HepG2 (cell line): Measurements from ENCODE around the gene PNMA8C. TPM values are rescaled to one million over a fixed set of nuclear protein-coding genes. Genes with fewer than 3 reads are reported as not detected.

Experiments used
- CREB1 ChIP-seq, 2 experiments: fragments of 450-650 bp in 1 of 2; IDR thresholded peaks; 2 replicates each; pipeline ENCODE4 v1.6.1; 2016 to 2017; ENCODE audit warnings: control low read depth in 1 of 2, mild to moderate bottlenecking in 1 of 2, missing compliant biosample characterization in 1 of 2, missing genetic modification characterization in 1 of 2
- E2F5 ChIP-seq: sonication (generic); formaldehyde crosslinking; conservative IDR thresholded peaks from 2 replicates; pipeline ENCODE4 v1.4.0; 2020; ENCODE audit warnings: missing genetic modification reagents
- HHEX ChIP-seq: IDR thresholded peaks from 2 replicates; pipeline ENCODE4 v1.6.1; 2016; ENCODE audit warnings: control low read depth
- HNF4G ChIP-seq, 2 experiments: sonication (generic) in 1 of 2; formaldehyde crosslinking in 1 of 2; IDR thresholded peaks; 2 replicates each; pipeline versions ENCODE4 v1.4.0 to v1.6.1; 2011 to 2020; ENCODE audit warnings: borderline replicate concordance in 2 of 2, low read depth in 2 of 2, mild to moderate bottlenecking in 2 of 2, low read length in 1 of 2, missing genetic modification reagents in 1 of 2, moderate library complexity in 1 of 2
- KAT7 ChIP-seq: IDR thresholded peaks from 2 replicates; pipeline ENCODE4 v1.6.1; 2018; ENCODE audit warnings: borderline replicate concordance, missing compliant biosample characterization
- KDM1A ChIP-seq: IDR thresholded peaks from 2 replicates; pipeline ENCODE4 v1.6.1; 2016; ENCODE audit warnings: missing compliant biosample characterization
- MAFG ChIP-seq: sonication (generic); formaldehyde crosslinking; IDR thresholded peaks from 2 replicates; pipeline ENCODE4 v1.5.1; 2020; ENCODE audit warnings: mild to moderate bottlenecking, missing genetic modification reagents
- MED1 ChIP-seq: sonication (generic); formaldehyde crosslinking; IDR thresholded peaks from 2 replicates; pipeline ENCODE4 v1.4.0; 2020; ENCODE audit warnings: missing genetic modification reagents
- RARA ChIP-seq: IDR thresholded peaks from 2 replicates; pipeline ENCODE4 v1.6.1; 2016; ENCODE audit warnings: missing genetic modification reagents, missing compliant biosample characterization
- RFXAP ChIP-seq: sonication (generic); formaldehyde crosslinking; IDR thresholded peaks from 2 replicates; pipeline ENCODE4 v1.4.0; 2020; ENCODE audit warnings: missing genetic modification reagents, borderline replicate concordance
- SMARCE1 ChIP-seq: fragments of 450-650 bp; IDR thresholded peaks from 2 replicates; pipeline ENCODE4 v1.6.1; 2017; ENCODE audit warnings: borderline replicate concordance
- SP4 ChIP-seq: sonication (generic); formaldehyde crosslinking; IDR thresholded peaks from 2 replicates; pipeline ENCODE4 v1.8.1; 2023; ENCODE audit warnings: mild to moderate bottlenecking, missing genetic modification reagents
- SSRP1 ChIP-seq: IDR thresholded peaks from 2 replicates; pipeline ENCODE4 v1.6.1; 2016; ENCODE audit warnings: control low read depth
- TGIF2 ChIP-seq: IDR thresholded peaks from 2 replicates; pipeline ENCODE4 v1.6.1; 2016; ENCODE audit warnings: control low read depth, missing compliant biosample characterization
- YEATS4 ChIP-seq: sonication (generic); formaldehyde crosslinking; IDR thresholded peaks from 2 replicates; pipeline ENCODE4 v1.4.0; 2020; ENCODE audit warnings: missing genetic modification reagents, borderline replicate concordance
- ZBTB4 ChIP-seq: sonication (generic); formaldehyde crosslinking; IDR thresholded peaks from 2 replicates; pipeline ENCODE4 v1.4.0; 2020; ENCODE audit warnings: missing genetic modification reagents, mild to moderate bottlenecking, borderline replicate concordance
- ZFP90 ChIP-seq: sonication (generic); formaldehyde crosslinking; IDR thresholded peaks from 2 replicates; pipeline ENCODE4 v1.8.0; 2022; ENCODE audit warnings: missing genetic modification reagents, mild to moderate bottlenecking, inconsistent platforms, borderline replicate concordance
- ZMYM2 ChIP-seq: sonication (generic); formaldehyde crosslinking; IDR thresholded peaks from 2 replicates; pipeline ENCODE4 v1.8.0; 2022; ENCODE audit warnings: mild to moderate bottlenecking, missing genetic modification reagents
- ZUFSP ChIP-seq: sonication (generic); formaldehyde crosslinking; IDR thresholded peaks from 2 replicates; pipeline ENCODE4 v1.9.0; 2021; ENCODE audit warnings: missing genetic modification reagents, mild to moderate bottlenecking, borderline replicate concordance
- polyA plus RNA-seq, 8 experiments: library from polyadenylated mRNA; depleted of rRNA in 3 of 8; stranded (reverse) in 7 of 8; unstranded in 1 of 8; fragments of >200 nt; fragmentation: Illumina TruSeq in 4 of 8; extraction: Trizol in 4 of 8; gene quantifications; 2 replicates each; pipeline versions ENCODE4 v1.2.1 to v1.2.3, GENCODE V29; 2011 to 2016; ENCODE audit warnings: low read depth in 4 of 8, missing spikeins in 1 of 8, mixed read lengths in 1 of 8; ENCODE audit not compliant: insufficient read depth in 1 of 8
- total RNA-seq, 5 experiments: library from RNA; depleted of rRNA; stranded (reverse); fragments of >200 nt; fragmentation: Illumina TruSeq; extraction: Trizol; gene quantifications; 2 replicates each; pipeline ENCODE4 v1.2.3, GENCODE V29; 2016; ENCODE audit warnings: low read depth in 1 of 5
- TF ChIP-seq, protein P1 (sequence below): IDR thresholded peaks from 2 replicates; pipeline ENCODE4 v1.6.1; 2018; ENCODE audit warnings: missing genetic modification reagents, mild to moderate bottlenecking, missing compliant biosample characterization
- TF ChIP-seq, protein P2 (sequence below): sonication (generic); formaldehyde crosslinking; IDR thresholded peaks from 2 replicates; pipeline ENCODE4 v1.4.0; 2020; ENCODE audit warnings: missing genetic modification reagents, mild to moderate bottlenecking, borderline replicate concordance

The PNMA8C gene
- total and polyA plus RNA-seq, 2 of the 13 experiments (the other 11 are each of a cell fraction or from before 2014, with no cell fraction given): not detected

DNA sequence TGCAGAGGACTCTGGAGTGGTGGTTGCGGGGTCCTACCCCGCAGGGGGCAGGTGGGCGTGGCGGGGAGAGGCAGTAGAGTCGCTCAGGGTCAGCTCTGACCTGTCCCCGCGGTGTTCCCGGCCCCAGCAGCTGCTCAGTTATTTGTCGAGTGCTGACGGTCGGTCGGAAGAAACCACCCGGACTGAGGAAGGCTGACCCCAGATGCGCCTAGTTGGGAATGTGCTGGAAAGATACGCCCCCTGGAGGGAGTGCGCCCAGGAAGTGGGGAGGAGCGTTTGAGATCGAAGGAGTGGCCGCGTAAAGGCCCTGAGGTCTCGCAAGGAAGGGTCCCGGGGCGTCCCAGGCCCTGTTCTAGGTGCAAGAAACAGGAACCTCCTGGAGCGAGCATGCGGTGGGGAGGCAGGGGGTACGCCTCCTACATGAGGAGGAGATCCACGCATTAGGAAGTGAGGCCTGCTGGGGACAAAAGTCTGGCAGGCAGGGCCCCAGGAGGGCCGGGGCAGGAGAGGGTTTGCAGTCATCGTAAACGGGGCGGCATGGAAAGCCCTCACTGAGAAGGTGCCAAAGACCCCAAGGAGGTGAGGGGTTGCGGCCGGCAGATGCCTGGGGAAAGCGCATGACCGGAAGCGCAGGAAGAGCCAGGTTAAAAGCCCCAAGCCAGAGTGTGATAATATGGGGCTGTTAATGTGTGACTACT is 24.5 kb downstream of the PNMA8C start (continued):
- TF ChIP-seq ZBTB4 (CRISPR knock-in tag) (peak; percentile 39; the same call in 1 of the 2 replicates), YEATS4 (peak; percentile 93), KAT7 (no peak), MAFG (CRISPR knock-in tag) (no peak), TGIF2 (CRISPR knock-in tag) (0 out of 2 replicates have a peak, but pooled peaks have one; percentile 42), MED1 (CRISPR knock-in tag) (peak; percentile 66), CREB1 (IDR thresholded peaks at IDR 0.05) (no peak), CREB1 (CRISPR knock-in tag; IDR thresholded peaks at IDR 0.05) (no peak), RARA (CRISPR knock-in tag) (0 out of 2 replicates have a peak, but pooled peaks have one; percentile 18), SSRP1 (CRISPR knock-in tag) (0 out of 2 replicates have a peak, but pooled peaks have one; percentile 35), HNF4G (IDR thresholded peaks at IDR 0.05; ENCODE audit: borderline replicate concordance, low read depth, low read length) (no peak), HNF4G (CRISPR knock-in tag; IDR thresholded peaks at IDR 0.05; ENCODE audit: borderline replicate concordance, low read depth) (peak; percentile 26; the same call in 1 of the 2 replicates), RFXAP (CRISPR knock-in tag) (peak; percentile 66; the same call in 1 of the 2 replicates), KDM1A (no peak), ZMYM2 (CRISPR knock-in tag) (no peak), ZFP90 (CRISPR knock-in tag) (peak; percentile 55; the same call in 1 of the 2 replicates), SMARCE1 (no peak), ZUFSP (CRISPR knock-in tag) (no peak), E2F5 (no peak), SP4 (peak; percentile 68; the same call in 1 of the 2 replicates), HHEX (no peak)
- TF ChIP-seq, protein P1, sequence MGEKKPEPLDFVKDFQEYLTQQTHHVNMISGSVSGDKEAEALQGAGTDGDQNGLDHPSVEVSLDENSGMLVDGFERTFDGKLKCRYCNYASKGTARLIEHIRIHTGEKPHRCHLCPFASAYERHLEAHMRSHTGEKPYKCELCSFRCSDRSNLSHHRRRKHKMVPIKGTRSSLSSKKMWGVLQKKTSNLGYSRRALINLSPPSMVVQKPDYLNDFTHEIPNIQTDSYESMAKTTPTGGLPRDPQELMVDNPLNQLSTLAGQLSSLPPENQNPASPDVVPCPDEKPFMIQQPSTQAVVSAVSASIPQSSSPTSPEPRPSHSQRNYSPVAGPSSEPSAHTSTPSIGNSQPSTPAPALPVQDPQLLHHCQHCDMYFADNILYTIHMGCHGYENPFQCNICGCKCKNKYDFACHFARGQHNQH (CRISPR knock-in tag): peak; percentile 29; the same call in 1 of the 2 replicates
- TF ChIP-seq, protein P2, sequence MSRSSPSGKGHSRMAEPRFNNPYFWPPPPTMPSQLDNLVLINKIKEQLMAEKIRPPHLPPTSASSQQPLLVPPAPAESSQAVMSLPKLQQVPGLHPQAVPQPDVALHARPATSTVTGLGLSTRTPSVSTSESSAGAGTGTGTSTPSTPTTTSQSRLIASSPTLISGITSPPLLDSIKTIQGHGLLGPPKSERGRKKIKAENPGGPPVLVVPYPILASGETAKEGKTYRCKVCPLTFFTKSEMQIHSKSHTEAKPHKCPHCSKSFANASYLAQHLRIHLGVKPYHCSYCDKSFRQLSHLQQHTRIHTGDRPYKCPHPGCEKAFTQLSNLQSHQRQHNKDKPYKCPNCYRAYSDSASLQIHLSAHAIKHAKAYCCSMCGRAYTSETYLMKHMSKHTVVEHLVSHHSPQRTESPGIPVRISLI (CRISPR knock-in tag): peak; percentile 39; the same call in 1 of the 2 replicates
